HG02798 (cell line): Measurements from ENCODE around the gene TCF4.
"Not testable (repeated sequence)": the region's sequence is repeated elsewhere in the genome, so short reads cannot be mapped to it uniquely, and the experiment has no call there.

Experiments
- ATAC-seq: cut with Tn5 transposase; IDR thresholded peaks from one replicate; pipeline ENCODE4 v1.9.1; 2021; ENCODE audit warnings: mild to moderate bottlenecking; ENCODE audit not compliant: unreplicated experiment, poor library complexity

The TCF4 gene

DNA sequence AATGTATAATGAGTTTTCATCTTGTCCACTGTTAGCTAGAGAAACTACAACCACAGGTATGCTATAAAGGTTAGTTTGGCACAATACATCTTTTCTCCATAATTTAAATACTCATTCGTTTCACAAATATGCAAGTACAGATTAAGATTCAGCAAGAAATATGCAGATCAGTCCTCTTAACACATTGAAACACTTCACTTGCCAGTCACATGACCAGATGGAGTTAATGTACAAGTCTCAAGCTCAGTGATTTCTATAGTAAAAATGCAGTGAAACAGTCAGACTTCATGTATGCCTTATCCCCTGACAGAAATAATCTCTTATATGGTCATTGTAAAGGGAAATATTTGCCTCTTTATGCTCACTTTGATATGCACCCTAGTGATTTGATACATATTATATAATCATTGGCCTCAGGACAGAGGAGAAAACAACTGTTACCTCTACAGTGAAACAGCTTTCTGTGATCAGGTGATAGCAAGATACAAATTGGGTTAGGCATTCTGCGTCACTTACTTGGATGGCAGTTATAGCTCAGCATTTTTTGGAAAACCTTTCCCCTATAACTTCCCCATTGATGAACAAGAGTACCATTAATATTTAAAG lies 104.6 kb downstream of the TCF4 start:
- no peak for ATAC-seq

DNA sequence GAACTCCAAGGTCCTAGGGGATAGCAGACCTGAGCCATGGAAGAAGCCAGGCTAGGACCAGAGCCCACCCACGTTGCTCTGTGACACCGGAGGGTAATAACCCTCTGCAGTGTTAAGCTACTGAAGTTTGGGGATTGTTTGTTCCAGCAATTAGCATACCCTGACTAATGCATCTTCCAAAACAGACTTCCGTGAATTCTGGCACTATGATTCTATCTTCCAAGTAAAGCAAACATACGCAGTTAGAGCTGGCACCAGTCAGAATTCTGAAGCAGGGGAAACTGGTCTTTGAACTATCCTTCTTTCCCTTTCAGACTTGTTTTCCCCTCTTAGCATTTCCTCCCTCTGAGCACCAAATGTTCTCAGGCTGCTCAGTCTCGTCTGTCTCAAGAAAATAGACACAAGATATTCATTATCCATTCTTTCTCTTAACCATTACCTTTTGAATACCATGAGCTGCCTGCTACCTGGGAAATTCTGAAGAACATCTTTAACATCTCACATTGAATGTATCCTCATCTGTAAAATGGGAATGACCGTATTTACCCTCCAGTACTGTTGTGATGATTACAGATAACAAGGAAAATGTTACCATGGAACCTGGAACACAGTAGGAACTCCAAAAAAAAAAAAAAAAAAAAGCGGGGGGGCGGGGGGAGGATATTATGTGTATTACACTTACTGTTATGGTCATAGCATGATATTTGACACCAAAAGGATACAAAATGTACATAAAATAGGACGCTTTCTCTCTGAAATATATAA lies 108.2 kb downstream of the TCF4 start:
- ATAC-seq: no peak

DNA sequence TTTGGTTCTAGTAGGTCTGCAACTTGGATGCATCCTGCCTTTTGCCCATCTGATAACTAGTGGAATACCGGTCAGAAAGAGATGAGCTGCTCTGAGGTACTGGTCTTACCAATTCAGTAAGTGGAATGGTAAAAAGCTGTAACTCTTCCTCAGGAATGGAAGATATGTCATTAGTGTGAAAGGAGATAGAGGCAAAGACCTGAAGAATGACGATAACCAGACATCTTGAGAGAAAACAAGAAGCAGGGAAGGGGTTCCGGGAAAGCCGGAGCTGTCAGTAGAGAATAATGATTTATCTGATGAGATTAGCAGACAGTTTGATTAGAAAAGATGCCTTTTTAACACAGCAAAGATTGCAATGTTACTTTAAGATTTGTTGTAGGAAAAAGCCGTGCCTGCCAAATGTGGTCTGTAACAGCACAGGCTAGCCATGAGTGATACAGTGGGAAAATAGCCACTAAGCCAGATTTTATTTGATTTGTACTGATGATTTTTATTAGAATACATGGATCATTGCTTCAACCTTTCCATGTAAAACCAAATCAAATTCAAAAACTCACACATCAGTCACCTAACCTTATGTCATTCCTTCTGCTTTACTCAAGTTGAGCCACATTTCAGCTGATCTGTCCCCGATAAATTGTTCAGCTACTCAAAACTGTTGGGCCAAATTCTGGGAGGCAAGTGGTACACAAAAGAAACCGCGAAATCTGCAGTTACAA lies 110.0 kb downstream of the TCF4 start:
- no peak for ATAC-seq

GRCh38 chr18:55477499-55477859 lies 110.5 kb downstream of the TCF4 start:
- ATAC-seq: peak; percentile 80

- no peak for ATAC-seq
Measured at GRCh38 chr18:55475916-55476315, 112.1 kb downstream of the TCF4 start.

- no peak for ATAC-seq
Measured at GRCh38 chr18:55475467-55475866, 112.5 kb downstream of the TCF4 start.

GRCh38 chr18:55473560-55473959 lies 114.4 kb downstream of the TCF4 start:
- no peak for ATAC-seq

- ATAC-seq: no peak
Measured at GRCh38 chr18:55473058-55473457, 114.9 kb downstream of the TCF4 start.

GRCh38 chr18:55470826-55471225 lies 117.2 kb downstream of the TCF4 start:
- ATAC-seq: no peak

DNA sequence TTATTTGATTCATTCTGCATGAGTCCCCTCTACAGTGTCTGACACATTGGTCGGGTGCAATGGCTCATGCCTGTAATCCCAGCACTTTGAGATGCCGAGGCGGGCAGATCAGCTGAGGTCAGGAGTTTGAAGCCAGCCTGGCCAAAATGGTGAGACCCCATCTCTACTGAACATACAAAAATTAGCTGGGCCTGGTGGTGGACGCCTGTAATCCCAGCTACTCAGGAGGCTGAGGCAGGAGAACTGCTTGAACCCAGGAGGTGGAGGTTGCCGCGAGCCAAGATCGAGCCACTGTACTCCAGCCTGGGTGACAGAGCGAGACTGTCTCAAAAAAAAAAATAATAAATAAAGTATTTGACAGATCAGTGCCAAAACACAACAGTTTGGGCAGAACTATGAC lies 118.9 kb downstream of the TCF4 start:
- not testable (repeated sequence) for ATAC-seq

DNA sequence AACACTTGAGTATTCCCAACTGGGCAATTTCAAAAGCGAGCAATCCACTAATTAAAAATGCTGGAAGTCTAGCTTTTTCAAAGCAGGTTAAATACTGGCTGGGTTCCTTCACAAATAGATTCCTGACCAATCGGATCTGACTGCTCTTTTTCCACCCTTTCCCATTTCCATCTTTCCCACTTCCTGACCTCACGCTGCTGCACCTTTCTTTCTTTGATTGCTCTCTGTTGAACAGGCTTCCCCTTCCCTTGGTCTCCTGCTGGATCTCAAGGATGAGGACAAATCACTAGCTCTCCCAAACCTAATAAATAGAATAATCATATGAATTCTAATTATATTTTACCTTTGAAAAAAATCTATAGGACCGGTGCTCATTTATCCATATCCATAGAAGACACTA lies 121.2 kb downstream of the TCF4 start:
- no peak for ATAC-seq

DNA sequence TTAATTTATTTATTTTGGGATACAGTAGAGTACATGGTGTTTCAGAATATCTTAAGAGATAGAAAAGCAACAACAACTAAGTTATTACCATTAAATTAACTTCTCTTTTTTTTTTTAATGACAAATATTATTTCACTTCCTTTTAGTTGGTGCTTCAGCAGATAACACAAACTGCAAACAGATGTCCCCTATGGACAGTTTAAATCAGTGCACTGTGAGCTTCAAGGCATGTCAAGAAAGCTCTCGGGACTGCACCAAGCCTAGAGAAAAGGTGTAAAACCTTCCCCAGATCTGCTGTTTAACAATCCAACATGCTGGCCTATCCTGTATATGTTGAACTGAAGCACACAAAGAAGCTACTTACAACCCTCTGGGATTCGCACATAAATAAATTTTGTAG lies 122.7 kb downstream of the TCF4 start:
- no peak for ATAC-seq

DNA sequence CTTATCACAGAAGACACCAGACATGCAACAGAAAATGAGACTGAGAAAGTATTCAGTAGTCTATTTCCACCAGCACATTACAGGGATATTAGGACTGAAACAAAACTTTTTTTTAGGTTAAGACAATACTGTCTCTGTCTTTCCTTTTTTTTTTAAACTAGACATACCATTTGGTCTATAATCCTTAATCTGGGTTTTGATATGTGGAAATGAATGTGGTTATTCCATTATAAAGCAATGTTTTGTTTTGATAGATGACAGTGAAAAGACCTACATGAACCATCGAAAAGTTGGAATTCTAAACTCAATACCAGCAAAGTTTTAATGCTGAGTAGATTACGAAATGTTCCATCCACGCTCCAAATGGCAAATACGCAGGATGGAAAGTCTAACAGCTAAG lies 123.4 kb downstream of the TCF4 start:
- no peak for ATAC-seq

DNA sequence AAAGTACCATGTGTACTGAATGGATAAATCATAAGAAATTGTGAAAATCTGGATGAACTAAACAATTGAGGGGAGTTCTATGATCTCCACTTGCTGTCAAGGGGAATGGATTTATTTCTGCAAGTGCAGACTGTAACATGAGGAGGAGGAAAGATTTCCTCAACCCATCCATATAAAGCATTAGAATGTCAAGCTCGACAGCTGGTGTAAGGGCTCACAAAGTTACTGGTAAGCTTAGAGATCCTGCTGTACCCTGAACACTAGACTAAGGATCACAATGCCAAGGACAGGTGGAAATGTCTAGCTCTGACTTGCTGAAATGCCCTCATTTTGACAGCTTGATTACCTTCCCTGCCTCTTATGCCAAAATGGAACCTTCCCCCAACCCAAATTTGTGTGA lies 125.3 kb downstream of the TCF4 start:
- ATAC-seq: no peak

DNA sequence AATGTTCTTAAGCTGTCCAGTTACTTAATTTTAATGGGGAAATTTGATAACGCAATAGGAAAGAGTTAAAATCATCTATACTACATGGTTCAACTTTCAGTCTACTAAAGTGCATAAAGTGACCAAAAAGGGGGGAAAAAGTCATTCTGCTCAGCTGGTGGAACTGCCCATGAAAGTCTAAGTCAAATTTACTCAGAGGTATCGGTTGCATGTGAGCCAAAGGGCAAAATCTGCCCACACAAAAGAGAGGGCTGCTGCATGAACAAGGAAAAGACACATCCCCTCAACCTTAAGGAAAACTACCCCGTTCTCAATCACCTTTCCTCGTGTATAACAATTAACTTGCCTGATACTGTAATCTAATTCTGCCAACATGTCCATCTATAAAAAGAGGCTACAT lies 126.1 kb downstream of the TCF4 start:
- no peak for ATAC-seq

- ATAC-seq: no peak
Measured at GRCh38 chr18:55458456-55459203, 129.4 kb downstream of the TCF4 start.

GRCh38 chr18:55457028-55457427 lies 131.0 kb downstream of the TCF4 start:
- no peak for ATAC-seq

DNA sequence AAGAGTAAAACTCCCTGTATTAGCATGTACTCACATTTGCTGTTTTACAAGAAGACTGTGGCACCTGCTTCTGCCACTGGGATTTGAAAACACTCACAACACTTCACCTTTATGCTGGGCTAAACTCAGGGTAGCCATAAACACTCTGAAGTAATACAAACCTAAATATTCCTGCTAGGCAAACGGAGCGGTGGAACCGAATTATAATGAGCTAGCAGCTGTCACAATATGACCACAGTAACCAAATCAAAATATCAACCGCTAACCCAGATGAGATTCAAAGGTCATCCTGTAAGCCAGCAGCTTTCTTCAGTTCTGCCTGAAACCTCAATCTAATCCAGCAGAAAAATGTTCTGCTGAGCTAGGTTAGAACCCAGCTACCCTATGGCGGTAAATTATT lies 132.1 kb downstream of the TCF4 start:
- no peak for ATAC-seq

DNA sequence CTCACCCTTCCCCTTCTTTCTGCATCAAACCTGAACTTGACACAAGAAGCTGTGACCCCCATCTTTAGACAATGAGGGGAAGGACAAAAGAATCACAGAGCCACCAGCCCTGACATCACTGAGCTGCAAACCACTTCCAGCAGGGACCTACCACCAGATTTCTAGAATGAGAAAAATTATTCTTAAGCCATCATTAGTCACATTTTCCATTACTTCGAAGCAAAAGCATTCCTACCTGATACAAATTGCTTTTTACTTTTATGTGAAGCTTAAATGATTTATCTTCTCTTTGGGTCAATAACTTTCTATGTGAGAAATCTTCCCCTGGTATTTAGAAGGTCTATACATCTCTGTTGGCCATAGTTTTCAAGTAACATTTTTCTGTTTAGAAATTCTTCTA lies 134.8 kb downstream of the TCF4 start:
- no peak for ATAC-seq

DNA sequence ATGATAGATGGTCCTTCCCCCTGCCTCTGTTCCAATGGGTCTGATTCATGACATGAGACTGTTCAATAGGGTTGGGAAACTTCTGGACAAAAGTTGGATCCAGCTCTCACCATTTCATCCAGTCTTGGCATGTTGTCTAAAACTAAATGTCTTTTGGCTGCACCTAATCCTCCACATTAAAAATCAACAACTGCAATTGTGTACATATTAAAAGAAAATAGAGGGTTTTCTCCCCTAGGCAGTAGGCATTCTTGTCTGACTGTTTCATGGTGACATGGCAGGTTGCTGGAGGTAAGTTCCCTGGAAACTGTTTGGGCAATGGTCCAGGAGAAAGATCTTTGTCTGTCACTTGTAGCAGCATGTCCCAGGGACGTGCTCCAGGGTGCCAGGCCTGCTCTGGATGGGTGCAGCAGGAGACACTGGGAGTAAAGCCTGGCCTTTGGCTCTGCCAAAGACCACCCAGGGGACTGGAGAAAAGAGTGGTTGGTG lies 135.8 kb downstream of the TCF4 start:
- ATAC-seq: no peak
